OCI-LY3 (cell line): ENCODE measurements around the gene IL17B.

ENCODE experiments used
- H2AFZ ChIP-seq: fragments of 200-600, 300-600 bp; shearing (Covaris generic); 2 replicates; pipeline ENCODE4 v1.6.0; 2014; ENCODE audit warnings: antibody characterized with exemption, low read depth, low read length
- H3K27ac ChIP-seq: fragments of 200-600, 300-600 bp; sonication (generic); 2 replicates; pipeline ENCODE4 v1.5.1; 2014; ENCODE audit warnings: mild to moderate bottlenecking, low read length, moderate library complexity, mixed read lengths
- H3K27me3 ChIP-seq: fragments of 200-600, 300-600 bp; sonication (generic); 2 replicates; pipeline ENCODE4 v1.6.1; 2014; ENCODE audit warnings: low read depth, low read length, mixed read lengths
- H3K36me3 ChIP-seq: fragments of 200-600, 300-600 bp; sonication (generic); replicated peaks from 2 replicates; pipeline ENCODE3; 2014; ENCODE audit warnings: low read depth, low read length, mixed read lengths
- H3K4me1 ChIP-seq: fragments of 300-600, 200-600 bp; sonication (generic); 2 replicates; pipeline ENCODE4 v1.6.1; 2014; ENCODE audit warnings: low read length, mixed read lengths
- H3K4me2 ChIP-seq: fragments of 200-600, 300-600 bp; sonication (generic); 2 replicates; pipeline ENCODE4 v1.6.1; 2014; ENCODE audit warnings: low read length, mixed read lengths
- H3K4me3 ChIP-seq: fragments of 300-600, 200-600 bp; sonication (generic); 2 replicates; pipeline ENCODE4 v1.5.1; 2014; ENCODE audit warnings: antibody characterized with exemption, mild to moderate bottlenecking, low read length, moderate library complexity
- H3K79me2 ChIP-seq: fragments of 300-600, 200-600 bp; shearing (Covaris generic); 2 replicates; pipeline ENCODE4 v1.6.1; 2014; ENCODE audit warnings: mild to moderate bottlenecking, low read length, mixed read lengths
- H3K9ac ChIP-seq: fragments of 300-600, 200-600 bp; shearing (Covaris generic); 2 replicates; pipeline ENCODE4 v1.6.0; 2014; ENCODE audit warnings: mild to moderate bottlenecking, low read length, moderate library complexity
- H3K9me3 ChIP-seq: fragments of 200-600, 300-600 bp; shearing (Covaris generic); 2 replicates; pipeline ENCODE4 v1.6.1; 2014; ENCODE audit warnings: low read length, mixed read lengths; ENCODE audit not compliant: insufficient read depth
- H4K20me1 ChIP-seq: fragments of 200-600, 300-600 bp; sonication (generic); 2 replicates; pipeline ENCODE4 v1.6.1; 2016; ENCODE audit warnings: low read length, mixed read lengths; ENCODE audit not compliant: insufficient read depth
- CTCF ChIP-seq: fragments of 200-600, 300-600 bp; sonication (generic); IDR thresholded peaks from 2 replicates; pipeline ENCODE4 v1.5.1; 2014; ENCODE audit warnings: antibody characterized with exemption, low read length, low read depth
- EZH2phosphoT487 ChIP-seq: fragments of 200-600 bp; shearing (Covaris generic); IDR thresholded peaks from 2 replicates; pipeline ENCODE4 v1.6.1; 2018; ENCODE audit warnings: antibody characterized with exemption, mixed run types, low read depth

Gene IL17B

GRCh38 chr5:149382517-149383220, 3.6 kb upstream of the IL17B start:
- no peak overlapping the region for H3K4me2 ChIP-seq
- H3K9me3 ChIP-seq, result no peaks in the 10 kb centered on the region
- H3K4me1 ChIP-seq, result no peaks in the 10 kb centered on the region
- H3K27ac ChIP-seq, result no peak overlapping the region
- H4K20me1 ChIP-seq, result no peaks in the 10 kb centered on the region
- no peak overlapping the region for H3K9ac ChIP-seq
- TF ChIP-seq EZH2phosphoT487 (no peak), CTCF (no peak)
- H2AFZ ChIP-seq, result no peak overlapping the region
- H3K4me3 ChIP-seq, result no peak overlapping the region
- no peaks in the 10 kb centered on the region for H3K79me2 ChIP-seq
- H3K36me3 ChIP-seq, result no peaks in the 10 kb centered on the region
- no peaks in the 10 kb centered on the region for H3K27me3 ChIP-seq

GRCh38 chr5:149381986-149382338, 2.9 kb upstream of the IL17B start:
- Histone ChIP-seq H4K20me1 (no peaks in the 10 kb centered on the region), H3K4me3 (no peak overlapping the region), H3K27ac (no peak overlapping the region), H3K36me3 (no peaks in the 10 kb centered on the region), H3K9ac (no peak overlapping the region), H3K4me1 (no peaks in the 10 kb centered on the region), H3K79me2 (no peaks in the 10 kb centered on the region), H2AFZ (0 out of 2 replicates have a peak overlapping the region, but pooled peaks have one; percentile 70), H3K27me3 (no peaks in the 10 kb centered on the region), H3K9me3 (no peaks in the 10 kb centered on the region), H3K4me2 (peak overlapping the region; percentile 27; the same call in 1 of the 2 replicates)
- TF ChIP-seq EZH2phosphoT487, result no peak
- peak; percentile 73 for TF ChIP-seq CTCF

GRCh38 chr5:149381261-149381985, 2.3 kb upstream of the IL17B start:
- Histone ChIP-seq H3K4me3 (no peak overlapping the region), H3K36me3 (no peaks in the 10 kb centered on the region), H3K27me3 (no peaks in the 10 kb centered on the region), H3K9ac (no peak overlapping the region), H3K4me1 (no peaks in the 10 kb centered on the region), H4K20me1 (no peaks in the 10 kb centered on the region), H2AFZ (peak overlapping the region; percentile 70; the same call in 1 of the 2 replicates), H3K9me3 (no peaks in the 10 kb centered on the region), H3K4me2 (no peak overlapping the region; the same call in 1 of the 2 replicates), H3K27ac (no peak overlapping the region), H3K79me2 (no peaks in the 10 kb centered on the region)
- TF ChIP-seq EZH2phosphoT487, result no peak
- TF ChIP-seq CTCF, result no peak

GRCh38 chr5:149380466-149381121, 1.5 kb upstream of the IL17B start:
- H3K9me3 ChIP-seq, result no peaks in the 10 kb centered on the region
- H3K79me2 ChIP-seq, result no peaks in the 10 kb centered on the region
- no peak overlapping the region for H3K4me2 ChIP-seq
- H3K4me3 ChIP-seq, result no peak overlapping the region
- H4K20me1 ChIP-seq, result no peaks in the 10 kb centered on the region
- no peaks in the 10 kb centered on the region for H3K27me3 ChIP-seq
- no peak for TF ChIP-seq CTCF
- no peak for TF ChIP-seq EZH2phosphoT487
- no peaks in the 10 kb centered on the region for H3K4me1 ChIP-seq
- no peak overlapping the region for H2AFZ ChIP-seq
- H3K27ac ChIP-seq, result no peak overlapping the region
- no peaks in the 10 kb centered on the region for H3K36me3 ChIP-seq
- H3K9ac ChIP-seq, result no peak overlapping the region
